NCI-H526 treated with DMSO at 0.1 percent for 48 hours (cell line): ENCODE data around the gene HS6ST1.

ENCODE experiments used
- DNase-seq: peaks from one replicate; lab custom pipeline; 2025; lab: John Stamatoyannopoulos, UW

Gene HS6ST1

DNA sequence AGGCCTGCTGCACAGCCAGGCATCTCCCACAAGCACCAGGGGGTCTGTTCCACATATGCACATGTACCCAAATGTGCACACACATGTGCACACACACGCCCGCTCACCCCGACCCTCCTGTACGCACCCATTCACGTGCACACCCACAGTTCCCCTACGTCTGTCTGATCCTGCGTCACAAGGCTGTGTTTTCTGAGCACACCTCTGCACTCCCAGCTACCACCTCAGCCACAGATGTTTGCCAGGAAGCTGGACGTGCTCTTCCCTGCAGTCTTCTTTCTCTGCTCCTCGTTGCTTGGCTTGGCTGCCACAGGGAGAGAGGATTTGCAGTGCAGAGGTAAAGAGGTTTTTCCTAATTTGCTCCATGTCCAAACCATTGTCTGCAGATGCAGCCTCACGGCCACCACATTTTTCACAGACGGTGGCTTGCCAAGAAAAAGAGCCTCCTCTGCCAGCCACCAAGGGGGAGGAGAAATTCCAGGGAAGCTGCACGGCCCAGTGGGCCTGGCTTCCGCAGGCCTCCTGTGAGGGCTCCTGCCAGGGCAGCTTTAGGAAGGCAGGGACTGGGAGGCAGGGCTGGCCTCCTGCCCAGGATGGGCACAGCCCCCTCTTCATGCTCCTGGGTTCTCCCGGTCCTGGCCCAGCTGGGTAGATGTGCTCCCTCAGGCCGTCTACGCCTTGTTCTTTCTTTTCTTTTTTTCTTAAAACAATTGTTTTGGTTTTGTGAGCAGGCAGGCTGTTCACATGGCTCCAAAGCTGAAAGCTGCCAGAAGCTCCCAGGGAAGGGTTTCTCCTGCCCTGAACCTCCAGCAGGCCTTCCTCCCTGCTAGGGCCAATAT, 29.3 kb upstream of the HS6ST1 start:
- no peak for DNase-seq

- DNase-seq = no peak
Observed at GRCh38 chr2:128347171-128347558, 28.5 kb upstream of the HS6ST1 start.

DNA sequence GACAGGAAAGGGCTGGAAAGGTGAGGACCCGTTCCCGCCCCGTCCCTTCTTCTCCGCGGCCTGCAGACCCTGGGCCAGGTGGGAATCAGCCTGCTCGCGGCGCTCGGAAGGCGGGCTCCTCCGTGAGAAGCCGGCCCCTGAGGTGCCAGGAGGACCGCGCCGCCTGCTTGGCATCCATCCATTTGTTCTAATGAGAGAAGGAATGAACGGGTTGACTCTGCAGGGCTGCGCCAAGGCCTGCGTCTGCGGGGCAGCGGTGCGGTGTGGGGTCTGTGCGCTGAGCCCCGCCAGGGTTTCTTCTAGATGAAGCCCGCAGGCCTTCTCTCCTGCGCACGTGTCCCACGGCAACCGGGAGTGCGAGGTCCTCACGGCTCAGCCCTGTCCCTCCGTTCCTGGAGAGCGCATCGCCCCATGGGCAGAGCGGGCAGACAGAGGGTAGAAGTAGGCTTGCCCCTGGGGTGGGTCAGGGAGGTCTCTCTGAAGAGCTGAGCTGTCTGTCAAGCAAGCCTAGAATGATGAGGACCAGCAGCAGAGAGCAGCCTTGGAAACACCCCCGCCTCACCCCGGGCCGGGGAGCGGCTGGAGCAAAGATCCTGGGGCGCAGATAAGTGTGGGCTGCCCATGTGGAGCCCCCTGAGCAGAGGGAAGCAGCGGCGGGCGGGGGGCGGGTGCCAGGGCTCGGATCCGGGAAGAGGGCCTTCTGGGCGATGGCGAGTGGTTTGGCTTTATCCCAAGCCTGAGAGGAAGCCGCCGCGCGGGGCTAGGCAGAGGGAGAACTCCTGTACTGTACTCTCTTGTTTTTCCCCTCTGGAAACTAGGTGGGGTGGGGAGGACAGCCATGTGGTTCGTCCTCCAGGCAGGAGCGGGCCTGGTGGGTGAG, 27.9 kb upstream of the HS6ST1 start:
- DNase-seq = no peak

DNA sequence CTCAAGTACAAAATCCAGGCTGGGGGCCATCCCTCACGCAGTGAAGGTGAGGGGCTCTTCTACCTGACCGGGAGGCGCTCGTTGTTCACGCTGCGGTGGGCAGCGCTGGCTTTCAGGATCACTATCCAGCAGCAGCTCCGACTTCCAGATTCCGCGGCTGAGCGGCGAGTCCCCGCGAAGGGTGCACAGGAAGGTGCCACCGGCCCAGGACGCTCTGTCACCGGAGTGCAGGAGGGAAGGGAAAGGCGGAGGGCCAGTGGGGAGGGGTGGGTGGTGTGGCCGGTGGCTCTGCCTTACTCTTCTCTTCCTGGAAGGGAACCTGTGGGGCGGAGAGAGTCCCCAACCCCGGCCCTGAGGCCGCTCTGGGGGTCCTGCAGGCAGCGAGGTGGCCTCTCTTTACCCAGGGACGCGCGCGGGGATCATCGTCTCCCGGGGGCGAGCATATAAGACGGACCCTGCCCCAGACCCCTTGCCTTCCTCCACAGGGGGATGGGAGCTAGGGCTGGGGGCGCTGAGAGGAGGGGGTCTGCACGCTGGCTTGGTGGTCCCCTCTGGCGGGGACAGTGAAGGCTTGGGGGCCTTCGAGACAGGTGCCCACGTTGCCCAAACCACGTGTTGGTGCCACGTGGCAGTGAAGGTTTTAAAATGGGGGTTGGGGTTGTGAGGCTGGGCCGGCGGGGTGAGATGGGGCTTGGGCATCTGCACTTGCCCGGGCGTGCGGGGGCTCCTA, 26.9 kb upstream of the HS6ST1 start:
- DNase-seq = no peak

GRCh38 chr2:128344101-128344500, 25.4 kb upstream of the HS6ST1 start:
- no peak for DNase-seq

DNA sequence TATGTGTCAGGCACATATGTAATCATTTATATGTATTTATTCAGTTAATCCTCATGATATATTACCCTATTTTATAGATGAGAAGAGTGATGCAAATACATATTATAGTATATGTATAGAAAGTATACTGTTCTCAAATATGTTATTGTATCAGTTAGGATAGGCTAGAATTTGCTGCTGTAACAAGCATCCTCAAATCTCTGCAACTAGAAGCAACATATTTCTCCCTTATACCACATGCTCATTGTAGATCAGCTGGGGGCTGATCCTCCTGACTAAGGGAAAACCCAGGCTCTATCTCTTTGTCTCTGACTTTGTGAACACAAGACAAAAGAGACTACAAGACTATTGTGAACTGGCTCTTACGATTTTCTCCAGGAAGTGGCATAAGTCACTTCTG, 24.8 kb upstream of the HS6ST1 start:
- DNase-seq = no peak

GRCh38 chr2:128342550-128342949, 23.9 kb upstream of the HS6ST1 start:
- DNase-seq = no peak

DNA sequence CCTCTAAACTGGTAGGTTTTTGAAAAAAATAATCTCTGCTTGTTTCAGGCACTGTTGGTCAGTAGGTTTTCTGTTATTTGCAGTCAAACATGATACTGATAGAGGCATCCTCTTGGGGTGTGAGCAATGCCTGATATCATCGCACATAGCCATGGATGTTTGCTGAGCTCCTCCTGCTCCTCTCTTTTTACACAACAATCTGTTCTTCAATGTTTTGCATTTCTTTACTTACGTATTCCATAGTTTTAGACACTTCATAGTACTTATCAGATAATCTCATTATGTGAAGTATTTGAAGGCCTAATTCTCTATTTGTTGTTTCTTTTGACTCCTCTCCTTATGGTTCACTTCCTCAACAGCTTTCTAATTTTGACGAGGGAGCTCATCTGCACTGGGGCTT, 23.0 kb upstream of the HS6ST1 start:
- DNase-seq = no peak

- no peak for DNase-seq
Observed at GRCh38 chr2:128332091-128332634, 13.5 kb upstream of the HS6ST1 start.

GRCh38 chr2:128330583-128330982, 11.9 kb upstream of the HS6ST1 start:
- DNase-seq = no peak

DNA sequence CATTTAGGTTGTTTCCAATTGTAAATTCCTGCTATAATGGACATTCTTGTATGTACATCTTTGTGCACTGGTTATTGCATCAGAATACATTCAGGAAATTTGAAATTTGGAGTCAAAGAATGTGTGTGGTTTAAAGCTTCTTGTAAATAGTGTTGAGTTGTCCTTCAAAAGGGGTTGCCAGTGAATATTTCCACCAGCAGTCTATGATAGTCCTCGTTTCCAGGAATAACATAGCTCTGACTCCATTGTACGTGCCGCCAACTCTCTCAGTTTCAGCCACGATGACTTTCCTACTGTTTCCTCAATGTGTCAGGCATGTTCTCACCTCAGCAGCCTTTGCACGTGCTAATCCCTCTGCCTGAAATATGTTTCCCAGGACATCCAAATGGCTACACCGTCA, 10.9 kb upstream of the HS6ST1 start:
- no peak for DNase-seq

GRCh38 chr2:128327180-128327964, 8.7 kb upstream of the HS6ST1 start:
- DNase-seq = no peak

DNA sequence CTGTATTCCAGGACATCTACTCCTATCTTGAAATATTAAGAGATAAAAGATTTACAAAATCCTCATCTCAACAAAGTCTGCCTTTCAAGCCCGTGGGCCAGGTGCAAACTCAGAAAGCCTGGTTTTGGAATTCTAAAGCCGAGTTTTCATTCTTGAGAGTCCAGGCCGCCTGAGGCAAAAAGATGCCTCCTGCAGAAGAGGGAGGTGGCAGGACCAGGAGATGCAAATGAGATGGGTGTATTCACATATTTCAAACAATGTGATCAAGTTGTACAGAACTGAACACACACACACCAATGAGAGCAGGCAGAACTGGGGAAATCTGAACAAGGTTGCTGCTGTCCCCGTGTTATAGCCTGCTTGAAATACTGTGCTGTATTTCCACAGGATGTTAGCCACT, 7.7 kb upstream of the HS6ST1 start:
- no peak for DNase-seq

DNA sequence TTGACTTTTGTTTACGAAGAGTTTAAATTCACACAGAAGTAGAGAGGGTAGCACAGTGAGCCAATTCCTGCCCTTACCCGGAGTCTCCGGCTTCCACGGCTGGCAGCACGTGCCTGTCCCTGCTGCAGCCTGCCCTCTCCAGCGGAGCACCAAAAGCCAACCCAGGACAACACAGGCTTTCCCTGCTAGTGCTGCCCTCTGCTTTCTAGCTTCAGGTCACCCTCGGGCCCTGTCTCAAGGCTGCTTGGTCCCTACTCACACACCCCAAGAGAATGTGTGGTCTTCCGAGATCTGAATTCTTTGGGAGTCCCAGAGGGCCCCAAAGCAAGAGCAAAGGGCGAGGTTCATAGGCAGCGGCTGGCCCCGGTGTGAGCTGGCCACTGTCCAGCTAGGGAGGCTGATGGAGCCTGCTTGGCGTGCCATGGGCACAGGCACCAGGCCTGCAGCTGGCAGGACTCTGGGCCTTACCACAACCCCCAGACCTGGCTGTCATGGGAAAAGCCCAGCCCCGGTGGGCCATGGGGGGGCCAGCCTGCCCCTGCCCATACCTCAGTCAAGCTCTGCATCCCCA, 7.0 kb upstream of the HS6ST1 start:
- DNase-seq = no peak

DNA sequence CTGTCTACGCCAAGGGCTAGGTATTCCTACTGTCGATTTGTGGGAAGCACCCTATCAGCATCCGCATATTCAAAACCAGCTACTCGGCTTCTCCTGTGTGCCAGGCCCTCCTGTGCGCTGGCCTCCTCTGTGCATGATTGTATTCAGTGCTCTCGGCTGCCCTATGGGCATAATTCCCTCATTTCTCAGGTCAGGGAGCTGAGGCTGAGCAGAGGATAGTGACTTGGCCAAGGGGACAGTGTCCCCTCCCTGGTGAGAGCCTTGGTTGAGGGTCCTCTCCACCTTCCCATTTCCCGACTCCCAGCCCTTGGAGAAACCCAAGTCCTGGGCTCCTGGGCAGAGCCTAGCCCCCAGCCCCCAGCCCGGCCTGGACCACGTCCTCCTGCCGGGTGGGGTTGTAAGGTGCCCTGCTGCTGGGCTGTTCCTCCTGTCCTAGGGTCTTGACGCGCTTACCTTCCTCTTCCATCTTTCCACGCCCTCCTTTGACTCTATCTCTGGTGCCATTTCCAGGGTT, 6.3 kb upstream of the HS6ST1 start:
- no peak for DNase-seq

- DNase-seq = no peak
Observed at GRCh38 chr2:128324008-128324896, 5.6 kb upstream of the HS6ST1 start.

GRCh38 chr2:128323555-128323931, 4.9 kb upstream of the HS6ST1 start:
- DNase-seq = no peak

- DNase-seq = no peak
Observed at GRCh38 chr2:128322715-128323554, 4.3 kb upstream of the HS6ST1 start.
